Measurements from ENCODE around the gene SGPP2. TPM values are rescaled to one million over a fixed set of nuclear protein-coding genes. Genes with fewer than 3 reads are reported as not detected.

The SGPP2 gene
- total and polyA plus RNA-seq, 4 donors = 3.9 to 39.5 (median 23.0) TPM

DNA sequence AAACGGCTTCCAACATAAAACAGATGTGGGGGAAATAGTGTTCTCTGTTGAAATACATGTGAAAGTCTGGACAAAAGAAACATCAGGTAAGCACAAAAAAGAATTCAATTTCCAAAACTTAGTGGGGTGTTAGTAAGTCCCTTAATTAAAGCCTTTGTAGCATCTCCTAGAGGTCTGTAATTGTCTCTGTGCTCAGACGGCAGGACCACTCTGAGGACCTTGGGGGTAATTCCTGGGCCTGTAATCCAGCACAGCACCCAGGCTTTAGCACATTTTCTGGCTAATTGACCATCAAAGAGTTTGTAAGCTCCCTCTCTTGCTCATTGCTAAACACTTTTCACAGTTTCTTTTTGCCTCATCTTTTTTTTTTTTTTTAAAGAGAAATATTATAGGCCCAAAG is 151.3 kb downstream of the SGPP2 start:
- TF ChIP-seq, protein P1, sequence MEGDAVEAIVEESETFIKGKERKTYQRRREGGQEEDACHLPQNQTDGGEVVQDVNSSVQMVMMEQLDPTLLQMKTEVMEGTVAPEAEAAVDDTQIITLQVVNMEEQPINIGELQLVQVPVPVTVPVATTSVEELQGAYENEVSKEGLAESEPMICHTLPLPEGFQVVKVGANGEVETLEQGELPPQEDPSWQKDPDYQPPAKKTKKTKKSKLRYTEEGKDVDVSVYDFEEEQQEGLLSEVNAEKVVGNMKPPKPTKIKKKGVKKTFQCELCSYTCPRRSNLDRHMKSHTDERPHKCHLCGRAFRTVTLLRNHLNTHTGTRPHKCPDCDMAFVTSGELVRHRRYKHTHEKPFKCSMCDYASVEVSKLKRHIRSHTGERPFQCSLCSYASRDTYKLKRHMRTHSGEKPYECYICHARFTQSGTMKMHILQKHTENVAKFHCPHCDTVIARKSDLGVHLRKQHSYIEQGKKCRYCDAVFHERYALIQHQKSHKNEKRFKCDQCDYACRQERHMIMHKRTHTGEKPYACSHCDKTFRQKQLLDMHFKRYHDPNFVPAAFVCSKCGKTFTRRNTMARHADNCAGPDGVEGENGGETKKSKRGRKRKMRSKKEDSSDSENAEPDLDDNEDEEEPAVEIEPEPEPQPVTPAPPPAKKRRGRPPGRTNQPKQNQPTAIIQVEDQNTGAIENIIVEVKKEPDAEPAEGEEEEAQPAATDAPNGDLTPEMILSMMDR (IDR thresholded peaks at IDR 0.05; ENCODE audit: control extremely low read depth, extremely low read depth) = no peak
- no peak for ATAC-seq (ENCODE audit: insufficient read depth, low FRiP score)
- no peak for DNase-seq
- H3K9me3 ChIP-seq (ENCODE audit: control insufficient read depth in 4 of 4, insufficient read depth in 3 of 4, low read length in 3 of 4) = no peaks in the 10 kb centered on the region
- H3K4me3 ChIP-seq = no peak overlapping the region
- 83 to 91% methylated on average over 2 of the region's 2 CpGs for WGBS, 2 donors
- H3K4me1 ChIP-seq (ENCODE audit: control insufficient read depth in 5 of 5, insufficient read depth in 5 of 5, low read length in 5 of 5) = peaks cover 0 to 29% (median 9%) of the 10 kb centered on the region in 5 donors
- H3K27ac ChIP-seq (ENCODE audit: low read depth in 1 of 2, low read length in 1 of 2) = no peak overlapping the region
- no peaks in the 10 kb centered on the region for H3K27me3 ChIP-seq (ENCODE audit: control insufficient read depth in 3 of 3, insufficient read depth in 3 of 3, low read length in 2 of 3)
- H3K9ac ChIP-seq (ENCODE audit: insufficient read depth in 1 of 2, low read length in 2 of 2) = no peak overlapping the region
- peaks cover under 1 to 12% (median 7%) of the 10 kb centered on the region in 4 donors for H3K36me3 ChIP-seq (ENCODE audit: control insufficient read depth in 4 of 4, insufficient read depth in 4 of 4, low read length in 4 of 4)

DNA sequence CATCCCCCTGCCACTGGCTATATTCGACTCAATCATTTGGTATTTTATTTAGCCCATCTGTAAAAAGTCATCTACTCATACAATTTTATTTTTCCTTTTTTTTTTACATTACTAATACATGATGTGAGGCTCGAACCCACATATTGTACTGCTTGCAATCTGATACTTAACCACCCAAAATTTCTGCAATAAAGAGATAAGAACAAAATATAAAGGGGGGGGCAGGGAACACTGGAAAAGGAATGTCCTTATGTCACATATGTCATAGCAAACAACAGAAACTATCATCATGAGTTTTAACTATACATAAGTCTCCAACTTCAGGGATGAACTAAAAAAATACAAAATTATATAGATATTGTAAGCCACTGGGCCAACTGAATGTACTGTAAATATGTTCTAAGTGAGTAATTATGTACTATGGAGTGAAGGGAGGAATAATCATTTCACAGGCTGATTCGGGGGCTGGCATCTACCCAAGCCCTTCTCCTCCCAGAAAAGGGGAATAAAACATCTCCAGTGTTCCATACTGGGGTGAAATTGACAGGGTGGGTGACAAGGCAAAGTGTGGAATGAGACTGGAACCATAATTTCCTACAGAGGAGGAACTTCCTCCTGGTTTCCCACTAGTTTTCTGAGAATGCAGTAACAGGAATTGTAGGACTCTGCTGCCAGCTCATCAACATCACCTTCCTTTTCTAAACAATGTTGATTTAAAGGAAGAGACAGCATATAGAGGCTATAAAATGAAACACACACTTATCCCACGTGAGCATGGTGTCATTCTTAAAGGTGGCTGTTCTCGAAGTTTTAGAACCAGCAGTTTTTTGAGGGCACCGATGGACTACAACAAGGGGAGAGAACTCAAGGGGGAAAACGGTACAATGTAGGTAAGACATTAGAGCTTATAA is 152.1 kb downstream of the SGPP2 start:
- Histone ChIP-seq H3K9ac (ENCODE audit: insufficient read depth in 1 of 2, low read length in 2 of 2) (no peak overlapping the region), H3K9me3 (ENCODE audit: control insufficient read depth in 4 of 4, insufficient read depth in 3 of 4, low read length in 3 of 4) (no peaks in the 10 kb centered on the region), H3K4me3 (no peak overlapping the region), H3K36me3 (ENCODE audit: control insufficient read depth in 4 of 4, insufficient read depth in 4 of 4, low read length in 4 of 4) (peaks cover 4 to 11% (median 5%) of the 10 kb centered on the region in 4 donors), H3K27ac (ENCODE audit: low read depth in 1 of 2, low read length in 1 of 2) (no peak overlapping the region), H3K4me1 (ENCODE audit: control insufficient read depth in 5 of 5, insufficient read depth in 5 of 5, low read length in 5 of 5) (peaks cover 0 to 29% (median 9%) of the 10 kb centered on the region in 5 donors), H3K27me3 (ENCODE audit: control insufficient read depth in 3 of 3, insufficient read depth in 3 of 3, low read length in 2 of 3) (no peaks in the 10 kb centered on the region)
- TF ChIP-seq, protein P1 (IDR thresholded peaks at IDR 0.05; ENCODE audit: control extremely low read depth, extremely low read depth) = no peak
- 78 to 86% methylated on average over 7 of the region's 7 CpGs for WGBS, 2 donors
- ATAC-seq (ENCODE audit: insufficient read depth, low FRiP score) (no peak), DNase-seq (peak in 1 of 3 donors; percentile 17)

- WGBS, 2 donors = 66 to 83% methylated on average over 3 of the region's 3 CpGs
- H3K27ac ChIP-seq (ENCODE audit: low read depth in 1 of 2, low read length in 1 of 2) = no peak overlapping the region
- peaks cover 1 to 8% (median 3%) of the 10 kb centered on the region in 4 donors for H3K36me3 ChIP-seq (ENCODE audit: control insufficient read depth in 4 of 4, insufficient read depth in 4 of 4, low read length in 4 of 4)
- H3K4me3 ChIP-seq = no peak overlapping the region
- H3K4me1 ChIP-seq (ENCODE audit: control insufficient read depth in 5 of 5, insufficient read depth in 5 of 5, low read length in 5 of 5) = peaks cover 0 to 25% (median 6%) of the 10 kb centered on the region in 5 donors
- no peak for DNase-seq
- H3K9me3 ChIP-seq (ENCODE audit: control insufficient read depth in 4 of 4, insufficient read depth in 3 of 4, low read length in 3 of 4) = no peaks in the 10 kb centered on the region
- no peak overlapping the region for H3K9ac ChIP-seq (ENCODE audit: insufficient read depth in 1 of 2, low read length in 2 of 2)
- H3K27me3 ChIP-seq (ENCODE audit: control insufficient read depth in 3 of 3, insufficient read depth in 3 of 3, low read length in 2 of 3) = no peaks in the 10 kb centered on the region
- ATAC-seq (ENCODE audit: insufficient read depth, low FRiP score) = no peak
- TF ChIP-seq, protein P1 (IDR thresholded peaks at IDR 0.05; ENCODE audit: control extremely low read depth, extremely low read depth) = no peak
Observed at GRCh38 chr2:222577341-222577740, 153.0 kb downstream of the SGPP2 start.

Data from lung (tissue), 12 donors.